EH (cell line): ENCODE data around the gene BIN1.

Experiments
- DNase-seq: peaks from one replicate; pipeline ENCODE4 v3.0.0-alpha.2; 2015; ENCODE audit warnings: low read depth

The BIN1 gene

DNA sequence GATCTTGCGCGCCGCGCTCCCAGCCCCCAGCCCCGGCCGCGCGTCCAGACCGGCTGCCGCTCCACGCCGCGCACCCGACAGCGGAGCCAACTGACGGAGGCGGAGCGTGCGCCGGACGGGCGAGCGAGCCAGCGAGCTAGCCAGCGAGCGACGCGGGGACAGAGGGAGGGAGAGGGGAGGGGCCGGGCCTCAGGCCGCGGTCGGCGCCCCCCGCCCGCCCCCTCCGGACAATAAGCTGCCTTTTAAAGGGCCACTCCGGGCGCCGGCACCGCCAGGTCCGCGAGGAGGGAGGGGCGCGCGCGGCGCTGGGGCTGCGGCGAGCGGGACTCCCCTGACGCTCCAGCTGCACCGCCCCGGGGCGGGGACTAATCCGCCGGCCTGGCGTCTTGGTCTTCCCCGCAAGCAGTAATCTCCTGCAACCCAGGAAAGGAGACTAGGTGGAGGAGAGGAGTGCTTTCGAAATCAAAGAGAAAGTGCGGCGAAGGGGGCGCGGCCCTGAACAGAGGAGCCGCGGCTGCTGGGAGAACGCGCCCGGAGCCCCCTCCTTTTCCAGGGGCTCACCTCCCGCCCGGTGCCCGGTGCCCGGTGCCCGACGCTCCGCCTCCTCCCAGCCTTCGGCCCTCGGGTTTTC lies at the start of gene BIN1:
Gene BIN1, minus strand, starts transcription at position 164 of the 631 bp plus-strand sequence. CDS start 211 bp downstream, outside the sequence.
- peak; percentile 91 for DNase-seq

- DNase-seq: peak; percentile 50
These were observed 49.0 kb upstream of the BIN1 start for GRCh38 chr2:127155947-127156346.

DNA sequence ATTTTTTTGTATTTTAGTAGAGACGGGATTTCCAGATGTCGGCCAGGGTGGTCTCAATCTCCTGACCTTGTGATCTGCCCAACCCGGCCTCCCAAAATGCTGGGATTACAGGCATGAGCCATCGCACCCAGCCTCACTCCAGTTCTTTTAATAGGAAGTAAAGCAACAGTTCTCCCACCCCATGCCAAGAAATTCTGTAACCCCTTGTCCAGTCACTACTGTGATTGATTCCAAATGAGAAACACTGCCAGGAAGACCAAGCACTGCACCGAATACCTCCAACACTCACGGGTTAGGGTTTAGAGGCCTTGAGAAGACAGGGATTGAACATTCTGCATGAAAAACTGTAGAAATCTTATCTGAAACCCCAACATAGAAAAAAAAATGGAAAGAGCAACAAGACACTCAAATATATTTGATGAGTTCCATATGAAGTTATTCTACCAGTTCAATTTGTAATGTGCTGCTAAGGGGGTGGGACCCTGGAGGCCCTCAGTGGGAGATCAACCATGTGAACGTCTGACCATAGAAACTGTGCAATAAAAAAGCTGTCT lies 48.2 kb upstream of the BIN1 start:
- DNase-seq: peak; percentile 48

- no peak for DNase-seq
These were observed 47.4 kb upstream of the BIN1 start for GRCh38 chr2:127154396-127154795.

DNA sequence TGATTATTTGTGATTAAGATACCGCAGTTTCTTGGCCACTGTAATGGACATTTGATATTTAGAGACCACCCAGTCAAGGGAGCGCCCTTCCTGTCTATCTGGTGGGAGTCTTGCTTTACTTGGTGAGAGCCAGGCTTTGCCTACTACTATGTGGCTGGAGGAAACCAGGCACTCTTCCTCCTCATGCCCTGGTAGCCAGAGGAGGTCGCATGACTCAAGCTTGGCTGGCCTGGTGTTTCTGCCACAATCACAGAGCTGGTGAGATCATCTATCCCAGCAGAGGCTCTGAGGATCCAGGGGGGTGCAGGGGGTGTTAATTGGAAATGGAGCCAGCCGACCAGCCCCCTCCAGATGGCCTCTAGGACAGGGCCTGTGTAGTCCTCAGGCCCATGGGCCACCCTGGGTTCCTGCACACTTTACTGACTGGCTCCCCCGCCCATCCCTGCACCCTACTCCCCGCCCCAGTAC lies 46.8 kb upstream of the BIN1 start:
- DNase-seq: peak; percentile 95

DNA sequence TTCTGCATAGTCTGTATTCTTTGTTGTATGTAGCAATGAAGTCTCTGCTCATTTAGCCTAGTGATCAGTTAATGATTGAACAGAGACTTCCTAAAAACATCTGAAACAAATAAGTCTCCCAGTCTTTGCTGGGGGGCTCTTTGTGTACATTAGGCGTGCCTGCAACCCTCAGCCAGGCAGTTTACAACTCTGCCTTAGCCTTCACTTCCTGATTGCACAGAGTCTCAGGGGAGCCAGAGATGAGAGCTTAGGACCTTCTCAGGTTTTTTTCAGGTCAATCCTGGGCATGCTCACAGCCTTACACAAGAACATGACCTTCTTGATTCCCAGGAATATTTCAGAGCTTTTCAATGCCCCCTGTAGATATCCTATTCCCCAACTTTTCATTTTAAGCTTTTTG lies 44.0 kb upstream of the BIN1 start:
- no peak for DNase-seq

DNA sequence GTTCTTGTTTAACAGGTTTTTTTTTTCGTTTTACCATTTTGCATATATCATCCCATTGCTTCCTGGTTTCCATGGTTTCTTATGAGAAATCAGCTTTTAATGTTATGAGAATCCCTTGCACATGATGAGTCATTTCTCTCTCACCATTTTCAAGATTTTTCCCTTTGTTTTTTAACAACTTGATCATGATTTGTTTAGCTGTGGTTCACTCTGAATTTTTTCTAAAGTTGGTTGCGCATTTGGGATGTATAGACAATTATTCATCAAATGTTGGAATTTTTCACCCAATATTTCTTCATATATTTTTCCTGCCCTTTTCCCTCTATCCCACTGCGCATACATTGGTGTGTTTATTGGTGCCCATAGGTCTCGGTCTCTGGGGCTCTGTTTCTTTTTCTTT lies 42.4 kb upstream of the BIN1 start:
- peak; percentile 97 for DNase-seq

GRCh38 chr2:127146820-127147502 lies 40.0 kb upstream of the BIN1 start:
- DNase-seq: peak; percentile 82

GRCh38 chr2:127146071-127146725 lies 39.2 kb upstream of the BIN1 start:
- DNase-seq: no peak

DNA sequence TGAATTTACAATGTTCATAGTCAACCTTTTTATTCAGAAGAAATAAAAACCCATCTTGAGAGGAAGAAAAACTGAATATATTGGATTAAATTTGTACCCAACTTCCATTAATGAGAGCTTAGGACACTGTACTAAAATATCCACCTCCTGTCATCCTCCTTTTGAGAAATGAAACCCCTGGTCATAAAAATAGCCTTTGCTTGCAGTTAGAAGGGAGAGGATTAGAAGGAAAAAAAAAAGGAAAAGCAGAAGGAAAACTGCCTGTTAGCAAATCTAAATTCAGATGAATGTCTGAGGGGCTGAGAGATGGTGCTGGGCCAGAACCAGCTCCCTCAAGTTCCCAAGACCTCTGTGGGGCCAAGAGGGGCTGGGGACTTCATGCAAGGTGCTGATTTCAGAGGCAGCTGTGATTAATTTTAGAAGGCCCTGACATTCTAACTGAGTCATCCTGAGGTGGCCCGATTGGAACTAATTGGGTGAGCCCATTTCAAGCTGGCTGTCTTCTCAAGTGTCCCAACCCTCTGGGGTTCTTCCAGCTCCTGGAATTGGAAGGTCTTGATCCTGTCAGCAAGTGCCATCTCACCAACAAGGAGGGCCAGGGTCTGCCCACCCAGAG lies 38.4 kb upstream of the BIN1 start:
- peak; percentile 74 for DNase-seq

- DNase-seq: peak; percentile 74
These were observed 37.2 kb upstream of the BIN1 start for GRCh38 chr2:127143841-127144782.

GRCh38 chr2:127142663-127143630 lies 36.0 kb upstream of the BIN1 start:
- DNase-seq: peak; percentile 22

- DNase-seq: no peak
These were observed 33.6 kb upstream of the BIN1 start for GRCh38 chr2:127140538-127140937.

GRCh38 chr2:127139766-127140165 lies 32.8 kb upstream of the BIN1 start:
- no peak for DNase-seq

DNA sequence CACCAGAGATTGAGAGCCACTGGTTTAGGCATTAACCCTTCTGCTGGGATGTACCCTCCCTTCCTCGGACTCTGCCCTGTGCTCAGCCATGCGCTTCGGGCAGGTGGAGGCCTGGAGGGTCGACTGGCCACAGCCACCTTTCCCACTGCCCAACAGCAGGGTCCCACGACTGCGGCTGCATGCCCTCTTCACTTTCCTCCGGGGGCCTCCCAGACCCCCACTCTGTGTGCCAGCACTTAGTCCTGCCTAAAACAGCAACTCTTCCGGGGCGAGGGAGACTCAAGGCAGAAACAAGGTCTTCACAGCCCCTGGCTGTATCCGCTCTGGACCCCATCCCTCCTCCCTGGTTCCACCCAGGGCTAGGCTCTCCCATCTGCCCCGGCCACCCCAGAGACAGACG lies 31.3 kb upstream of the BIN1 start:
- no peak for DNase-seq

- DNase-seq: no peak
These were observed 30.8 kb upstream of the BIN1 start for GRCh38 chr2:127137741-127138140.

DNA sequence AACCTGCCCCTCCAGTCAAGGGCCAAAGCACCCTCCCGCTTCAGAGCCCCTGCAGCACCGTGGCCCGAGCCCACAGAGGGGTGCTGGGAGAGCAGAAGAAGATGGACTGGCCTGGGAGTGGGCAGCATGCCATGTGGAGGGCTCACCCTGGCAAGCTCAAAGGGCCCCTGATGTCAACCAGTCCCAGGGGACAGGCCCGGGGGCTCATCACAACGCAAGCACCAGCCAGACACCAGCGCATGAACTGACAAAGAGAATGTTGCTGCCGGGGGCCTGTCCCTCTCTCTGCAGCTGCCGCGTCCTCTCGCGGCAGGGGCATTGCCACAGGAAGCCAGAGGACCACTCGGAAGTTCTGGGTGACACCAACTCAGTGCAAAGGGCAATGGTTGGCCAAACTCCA lies 30.3 kb upstream of the BIN1 start:
- no peak for DNase-seq

GRCh38 chr2:127134833-127135830 lies 28.2 kb upstream of the BIN1 start:
- no peak for DNase-seq

DNA sequence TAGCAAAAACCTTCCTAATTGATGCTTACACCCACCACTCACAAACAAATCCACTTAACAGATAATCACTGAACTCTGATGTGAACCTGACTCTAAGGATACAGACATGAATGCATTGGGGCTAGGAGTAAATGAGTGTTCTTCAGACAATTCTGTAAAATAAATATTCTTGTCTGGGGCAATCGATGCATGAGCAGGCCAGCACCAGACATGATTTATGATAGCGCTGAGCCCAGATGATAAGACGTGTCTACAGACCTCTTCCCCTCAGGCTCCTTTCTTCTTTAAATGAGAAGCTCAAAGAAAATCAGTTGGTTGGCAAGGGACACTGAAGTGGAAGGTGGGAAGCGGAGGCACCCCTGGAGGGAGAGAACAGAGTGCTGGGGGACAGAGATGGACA lies 27.3 kb upstream of the BIN1 start:
- DNase-seq: no peak
